Small intestine (tissue), 7 donors: ENCODE data around the gene CDH5. TPM values are rescaled to one million over a fixed set of nuclear protein-coding genes. Genes with fewer than 3 reads are reported as not detected.

ENCODE experiments used
- DNase-seq, 2 donors: peaks; one replicate each; pipeline versions ENCODE4 v3.0.0 to v3.0.0-alpha.2; 2013
- FAIRE-seq: peaks from 2 replicates; lab custom pipeline; 2012; peaks lifted over from hg19 to GRCh38; lab: Jason Lieb, UNC
- H3K27ac ChIP-seq, 3 donors: one replicate each; pipeline ENCODE4 v1.5.1; 2013; ENCODE audit warnings: low read length in 2 of 3, mild to moderate bottlenecking in 2 of 3, control low read depth in 1 of 3, inconsistent platforms in 1 of 3, low read depth in 1 of 3, moderate library complexity in 1 of 3
- H3K27me3 ChIP-seq, 3 donors: one replicate each; pipeline ENCODE4 v1.6.1; 2013; ENCODE audit warnings: low read length in 3 of 3, inconsistent platforms in 1 of 3; ENCODE audit not compliant: control insufficient read depth in 3 of 3, insufficient read depth in 3 of 3
- H3K36me3 ChIP-seq, 3 donors: one replicate each; pipeline ENCODE4 v1.6.1; 2013; ENCODE audit warnings: low read length in 3 of 3, inconsistent platforms in 1 of 3, low read depth in 1 of 3, mild to moderate bottlenecking in 1 of 3, moderate library complexity in 1 of 3; ENCODE audit not compliant: control insufficient read depth in 3 of 3, insufficient read depth in 2 of 3
- H3K4me1 ChIP-seq, 3 donors: one replicate each; pipeline ENCODE4 v1.6.1; 2013; ENCODE audit warnings: low read length in 2 of 3, inconsistent platforms in 1 of 3, low read depth in 1 of 3, mild to moderate bottlenecking in 1 of 3, moderate library complexity in 1 of 3; ENCODE audit not compliant: control insufficient read depth in 3 of 3, insufficient read depth in 2 of 3
- H3K4me3 ChIP-seq, 3 donors: one replicate each; pipeline ENCODE4 v1.5.1; 2013; ENCODE audit warnings: low read length in 3 of 3, control low read depth in 1 of 3, inconsistent platforms in 1 of 3, low read depth in 1 of 3, mild to moderate bottlenecking in 1 of 3, moderate library complexity in 1 of 3
- H3K9me3 ChIP-seq, 2 donors: one replicate each; pipeline ENCODE4 v1.6.1; 2013; ENCODE audit warnings: low read depth in 1 of 2, low read length in 1 of 2; ENCODE audit not compliant: control insufficient read depth in 2 of 2, insufficient read depth in 1 of 2
- WGBS, 3 donors: extraction: QIAGEN DNeasy Blood & Tissue Kit; methylation state at CpG; one replicate each; pipeline ENCODE4 v1.1.7; 2013; 5-methylcytosine and 5-hydroxymethylcytosine counted together
- polyA plus RNA-seq, 4 donors: library from polyadenylated mRNA; stranded (reverse) in 3 of 4; unstranded in 1 of 4; fragments of 200-250 nt in 3 of 4; fragments of 120-200 nt in 1 of 4; gene quantifications; one replicate each; pipeline versions ENCODE4 v1.2.1 to v1.2.3, GENCODE V29; 2013
- donor health status: healthy with polysubstance abuse.
- donor health status: control.
- donor health status: control.
- donor health status: Bipolar disorder and iron deficiency.
- donor health status: healthy.

The CDH5 gene
- polyA plus RNA-seq, 4 donors: 0.45 to 28.8 (median 7.6) TPM

GRCh38 chr16:66373667-66374066, 7.2 kb downstream of the CDH5 start:
- H3K4me3 ChIP-seq: no peak overlapping the region
- H3K36me3 ChIP-seq: no peaks in the 10 kb centered on the region
- H3K4me1 ChIP-seq: no peaks in the 10 kb centered on the region
- H3K9me3 ChIP-seq: no peaks in the 10 kb centered on the region
- no peak overlapping the region for H3K27ac ChIP-seq
- WGBS, 3 donors: 88 to 94% (median 92%) methylated on average over 5 of the region's 5 CpGs
- DNase-seq: no peak
- FAIRE-seq: no peak
- H3K27me3 ChIP-seq: no peaks in the 10 kb centered on the region

- DNase-seq: no peak
- no peak overlapping the region for H3K27ac ChIP-seq
- WGBS, 3 donors: 75 to 76% (median 76%) methylated on average over 7 of the region's 7 CpGs
- H3K4me1 ChIP-seq: no peaks in the 10 kb centered on the region
- H3K4me3 ChIP-seq: no peak overlapping the region
- H3K36me3 ChIP-seq: no peaks in the 10 kb centered on the region
- no peak for FAIRE-seq
- no peaks in the 10 kb centered on the region for H3K27me3 ChIP-seq
- no peaks in the 10 kb centered on the region for H3K9me3 ChIP-seq
These were observed 7.7 kb downstream of the CDH5 start for GRCh38 chr16:66374176-66374575.

GRCh38 chr16:66375451-66375850, 9.0 kb downstream of the CDH5 start:
- DNase-seq (no peak), FAIRE-seq (no peak)
- Histone ChIP-seq H3K4me1 (no peaks in the 10 kb centered on the region), H3K4me3 (no peak overlapping the region), H3K27ac (no peak overlapping the region), H3K9me3 (no peaks in the 10 kb centered on the region), H3K36me3 (no peaks in the 10 kb centered on the region), H3K27me3 (no peaks in the 10 kb centered on the region)
- WGBS, 3 donors: 85 to 90% (median 89%) methylated on average over 9 of the region's 9 CpGs

- Histone ChIP-seq H3K27ac (peak overlapping the region in 1 of 3 donors; percentile 41), H3K9me3 (no peaks in the 10 kb centered on the region), H3K4me1 (no peaks in the 10 kb centered on the region), H3K36me3 (no peaks in the 10 kb centered on the region), H3K27me3 (no peaks in the 10 kb centered on the region), H3K4me3 (no peak overlapping the region)
- DNase-seq (no peak), FAIRE-seq (no peak)
- WGBS, 3 donors: 89 to 90% (median 89%) methylated on average over 6 of the region's 6 CpGs
These were observed 9.6 kb downstream of the CDH5 start for GRCh38 chr16:66376114-66376513.

- Histone ChIP-seq H3K9me3 (no peaks in the 10 kb centered on the region), H3K4me1 (no peaks in the 10 kb centered on the region), H3K36me3 (no peaks in the 10 kb centered on the region), H3K27ac (peak overlapping the region in 1 of 3 donors; percentile 41), H3K27me3 (no peaks in the 10 kb centered on the region), H3K4me3 (no peak overlapping the region)
- FAIRE-seq (no peak), DNase-seq (no peak)
- 81 to 87% (median 85%) methylated on average over 10 of the region's 10 CpGs for WGBS, 3 donors
These were observed 10.2 kb downstream of the CDH5 start for GRCh38 chr16:66376577-66377305.

- H3K27me3 ChIP-seq: peaks cover 0 to 2% (median 0%) of the 10 kb centered on the region in 3 donors
- H3K27ac ChIP-seq: no peak overlapping the region
- no peaks in the 10 kb centered on the region for H3K9me3 ChIP-seq
- H3K4me3 ChIP-seq: no peak overlapping the region
- H3K4me1 ChIP-seq: no peaks in the 10 kb centered on the region
- WGBS, 3 donors: 71 to 73% (median 72%) methylated on average over 3 of the region's 3 CpGs
- H3K36me3 ChIP-seq: no peaks in the 10 kb centered on the region
- no peak for DNase-seq
- no peak for FAIRE-seq
These were observed 10.8 kb downstream of the CDH5 start for GRCh38 chr16:66377324-66377723.

- Histone ChIP-seq H3K27me3 (peaks cover 0 to 3% (median 0%) of the 10 kb centered on the region in 3 donors), H3K36me3 (no peaks in the 10 kb centered on the region), H3K4me3 (no peak overlapping the region), H3K9me3 (no peaks in the 10 kb centered on the region), H3K27ac (no peak overlapping the region), H3K4me1 (no peaks in the 10 kb centered on the region)
- FAIRE-seq (no peak), DNase-seq (peak in 1 of 2 donors; percentile 13)
- 57 to 72% (median 61%) methylated on average over 18 of the region's 18 CpGs for WGBS, 3 donors
These were observed 12.5 kb downstream of the CDH5 start for GRCh38 chr16:66378741-66379570.

GRCh38 chr16:66379571-66379941, 13.1 kb downstream of the CDH5 start:
- Histone ChIP-seq H3K9me3 (no peaks in the 10 kb centered on the region), H3K27me3 (peaks cover 0 to 3% (median 0%) of the 10 kb centered on the region in 3 donors), H3K27ac (no peak overlapping the region), H3K4me3 (no peak overlapping the region), H3K4me1 (no peaks in the 10 kb centered on the region), H3K36me3 (no peaks in the 10 kb centered on the region)
- WGBS, 3 donors: 77 to 93% (median 88%) methylated on average over 3 of the region's 3 CpGs
- FAIRE-seq (no peak), DNase-seq (no peak)
